Femur (tissue), 1 donor: ENCODE measurements around the gene CASP9.
"Not testable (repeated sequence)": the region's sequence is repeated elsewhere in the genome, so short reads cannot be mapped to it uniquely, and the experiment has no call there.

Experiments used
- DNase-seq: peaks from one replicate; pipeline ENCODE4 v3.0.0-alpha.2; 2017

Gene CASP9

GRCh38 chr1:15525050-15526020 lies 1.3 kb upstream of the CASP9 start:
- peak; percentile 37 for DNase-seq

DNA sequence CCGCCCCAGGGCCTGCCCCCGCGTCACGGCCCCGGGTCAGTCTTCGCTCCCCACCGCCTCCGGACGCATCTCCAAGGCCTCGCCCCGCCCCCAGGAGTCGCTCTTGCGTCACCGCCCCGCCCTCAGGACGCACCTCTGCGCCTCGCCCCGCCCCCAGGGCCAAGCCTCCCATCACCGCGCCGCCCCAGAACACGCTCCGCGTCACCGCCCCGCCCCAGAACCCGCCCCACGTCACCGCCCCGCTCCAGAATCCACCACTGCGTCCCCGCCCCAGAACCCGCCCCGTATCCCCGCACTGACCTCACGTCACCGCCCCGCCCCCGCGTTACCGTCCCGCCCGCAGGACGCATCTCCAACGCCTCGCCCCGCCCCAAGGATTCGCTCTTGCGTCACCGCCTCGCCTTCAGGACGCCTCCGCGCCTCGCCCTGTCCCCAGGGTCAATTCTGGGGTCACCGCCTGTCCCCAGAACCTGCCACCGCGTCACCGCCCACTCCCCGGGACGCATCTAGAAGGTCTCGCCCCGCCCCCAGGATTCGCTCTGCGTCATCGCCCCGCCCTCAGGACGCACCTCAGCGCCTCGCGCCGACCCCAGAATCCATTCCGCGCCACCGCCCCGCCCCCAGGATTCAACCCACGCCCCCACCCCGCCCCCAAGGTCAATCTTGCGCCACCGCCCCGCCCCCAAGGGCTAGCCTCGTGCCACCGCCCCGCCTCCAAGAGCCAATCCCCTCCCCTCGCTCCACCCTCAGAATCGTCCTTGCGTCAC lies 451 bp upstream of the CASP9 start:
- peak; percentile 100 for DNase-seq

DNA sequence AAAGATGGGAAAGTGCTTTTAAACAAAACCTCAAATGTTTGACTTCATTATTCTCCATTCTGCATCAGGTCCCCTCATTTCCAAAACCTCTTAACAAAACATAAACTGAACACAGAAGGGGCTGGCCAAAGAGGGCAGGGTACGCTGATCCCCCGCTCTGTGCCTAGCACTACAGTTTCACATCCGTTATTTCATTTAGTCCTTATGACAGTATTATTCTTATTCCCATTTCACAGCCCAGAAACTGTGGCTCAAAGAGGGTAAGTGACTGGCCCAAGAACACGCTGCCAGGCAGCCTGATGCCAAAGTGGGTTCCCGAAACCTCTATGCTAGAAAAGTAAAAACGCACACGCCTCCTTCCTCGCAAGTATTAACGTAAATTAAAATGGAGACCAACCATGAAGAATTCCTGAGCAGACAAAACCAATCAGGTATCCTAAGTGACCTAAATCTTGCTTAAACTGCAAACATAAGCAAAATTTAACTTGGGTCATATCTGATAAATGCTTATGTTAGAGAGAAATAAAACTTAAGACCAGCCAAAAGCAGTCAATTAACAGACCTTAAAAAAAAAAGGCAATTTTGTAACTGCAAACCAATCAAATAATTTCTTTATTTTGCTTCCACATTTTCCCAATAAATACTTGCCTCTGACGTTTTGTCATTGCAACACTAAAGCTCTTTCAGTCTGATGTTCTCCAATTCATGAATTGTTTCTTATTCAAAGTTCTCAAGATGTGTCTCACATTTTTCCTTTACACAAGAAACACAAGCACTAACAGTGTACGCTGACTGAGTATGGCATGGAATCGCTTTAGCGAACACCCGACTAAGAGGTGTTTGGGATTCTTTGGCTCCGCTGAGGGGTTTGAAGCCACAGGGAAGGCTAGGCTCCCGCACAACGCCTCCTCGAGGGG lies 653 bp downstream of the CASP9 start:
- DNase-seq, result no peak

DNA sequence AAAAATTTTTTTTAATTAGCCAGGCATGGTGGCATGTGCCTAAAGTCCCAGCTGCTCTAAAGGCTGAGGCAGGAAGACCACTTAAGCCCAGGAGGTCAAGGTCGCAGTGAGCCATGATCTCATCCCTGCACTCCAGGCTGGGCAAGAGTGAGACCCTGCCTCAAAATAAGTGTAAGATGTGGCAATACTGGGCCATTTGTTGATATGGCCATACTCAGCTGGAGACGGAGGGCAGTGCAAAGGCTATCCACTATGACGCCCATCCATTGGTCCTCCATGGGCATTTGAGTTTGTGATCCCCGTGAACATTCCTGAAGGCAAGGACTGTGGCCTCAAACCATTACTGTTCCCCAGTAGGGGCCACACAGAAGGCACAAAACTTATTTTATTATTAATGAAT lies 1.5 kb downstream of the CASP9 start:
- no peak for DNase-seq

- not testable (repeated sequence) for DNase-seq
Observed at GRCh38 chr1:15521206-15521906, 2.7 kb downstream of the CASP9 start.

GRCh38 chr1:15519625-15520024 lies 4.4 kb downstream of the CASP9 start:
- no peak for DNase-seq

DNA sequence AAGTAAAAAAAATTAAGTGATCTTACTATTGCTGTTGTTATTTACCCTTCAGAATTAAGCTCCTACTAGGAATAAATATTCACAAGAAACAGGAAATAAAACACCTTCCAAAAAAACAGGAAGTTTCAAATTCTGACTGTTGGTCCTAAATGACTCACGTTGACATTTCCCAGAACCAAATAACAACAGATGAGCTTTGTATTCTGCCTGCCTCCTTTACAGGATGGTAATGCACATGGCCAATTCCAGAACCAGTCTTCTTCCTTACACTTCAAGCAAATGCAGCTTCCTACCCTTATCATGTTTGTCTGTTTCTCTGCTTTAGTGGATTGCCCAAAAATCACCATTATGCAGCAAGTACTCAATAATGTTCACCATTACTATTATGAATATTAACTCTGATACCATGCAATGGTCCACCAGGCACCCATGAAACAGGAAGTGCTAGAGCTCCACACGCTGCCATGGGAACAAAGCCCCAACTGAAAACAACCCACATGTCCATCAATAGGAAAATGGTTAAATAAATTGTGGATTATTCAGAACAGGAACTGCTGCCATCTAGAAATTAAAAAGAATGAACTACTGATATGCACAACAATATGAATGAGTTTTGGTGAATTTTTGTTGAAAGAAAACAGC lies 8.9 kb downstream of the CASP9 start:
- DNase-seq, result no peak

DNA sequence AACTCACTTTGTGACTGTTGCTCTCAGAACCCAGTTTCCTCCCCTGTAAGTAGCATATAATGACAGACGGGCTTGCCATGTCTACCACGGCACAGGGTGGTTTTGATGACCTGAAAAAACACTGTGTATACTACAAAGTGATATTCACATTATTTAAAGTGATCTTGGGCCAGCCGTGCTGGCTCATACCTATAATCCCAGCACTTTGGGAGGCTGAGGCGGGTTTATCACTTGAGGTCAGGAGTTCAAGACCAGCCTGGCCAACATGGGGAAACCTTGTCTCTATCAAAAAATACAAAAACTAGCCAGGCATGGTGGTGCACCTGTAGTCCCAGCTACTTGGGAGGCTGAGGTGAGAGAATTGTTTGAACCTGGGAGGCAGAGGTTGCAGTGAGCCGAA lies 9.5 kb downstream of the CASP9 start:
- not testable (repeated sequence) for DNase-seq

DNA sequence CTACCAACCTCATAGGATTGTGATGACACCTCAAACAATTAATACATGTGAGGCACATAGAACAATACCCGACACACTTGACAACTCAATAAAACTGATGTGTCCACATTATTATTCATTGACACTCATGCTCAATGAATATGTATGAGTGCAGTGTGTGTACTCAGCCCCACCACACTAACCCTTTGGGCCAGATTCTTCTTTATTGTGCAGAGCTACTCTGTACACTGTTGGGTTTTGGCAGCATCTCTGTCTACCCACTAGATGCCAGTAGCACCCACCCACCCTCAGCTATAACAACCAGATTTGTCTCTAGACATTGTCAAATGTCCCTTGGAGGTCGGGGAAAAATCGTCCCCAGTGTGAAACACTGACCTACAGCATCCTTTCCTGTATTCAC lies 10.1 kb downstream of the CASP9 start:
- no peak for DNase-seq

GRCh38 chr1:15513192-15513591 lies 10.8 kb downstream of the CASP9 start:
- DNase-seq, result no peak

GRCh38 chr1:15510611-15511405 lies 13.2 kb downstream of the CASP9 start:
- DNase-seq, result no peak

DNA sequence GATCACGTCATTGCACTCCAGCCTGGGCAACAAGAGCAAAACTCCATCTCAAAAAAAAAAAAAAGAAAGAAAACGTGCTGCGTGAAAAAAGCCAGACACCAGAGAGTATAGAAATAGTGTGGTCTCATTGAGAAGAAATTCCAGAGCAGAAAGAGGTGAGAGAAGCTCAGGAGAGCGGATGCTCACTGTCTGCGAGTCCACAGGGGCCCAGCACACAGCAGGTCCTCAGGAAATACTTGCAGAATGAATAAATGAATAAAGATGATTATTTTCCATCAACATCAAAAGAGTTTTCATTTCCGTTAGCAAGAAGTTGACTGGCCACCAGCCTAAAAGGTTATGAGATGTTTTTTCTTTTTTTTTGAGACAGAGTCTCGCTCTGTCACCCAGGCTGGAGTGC lies 14.4 kb downstream of the CASP9 start:
- DNase-seq, result no peak

- DNase-seq, result no peak
Observed at GRCh38 chr1:15508700-15509487, 15.1 kb downstream of the CASP9 start.

- no peak for DNase-seq
Observed at GRCh38 chr1:15507278-15507677, 16.7 kb downstream of the CASP9 start.

DNA sequence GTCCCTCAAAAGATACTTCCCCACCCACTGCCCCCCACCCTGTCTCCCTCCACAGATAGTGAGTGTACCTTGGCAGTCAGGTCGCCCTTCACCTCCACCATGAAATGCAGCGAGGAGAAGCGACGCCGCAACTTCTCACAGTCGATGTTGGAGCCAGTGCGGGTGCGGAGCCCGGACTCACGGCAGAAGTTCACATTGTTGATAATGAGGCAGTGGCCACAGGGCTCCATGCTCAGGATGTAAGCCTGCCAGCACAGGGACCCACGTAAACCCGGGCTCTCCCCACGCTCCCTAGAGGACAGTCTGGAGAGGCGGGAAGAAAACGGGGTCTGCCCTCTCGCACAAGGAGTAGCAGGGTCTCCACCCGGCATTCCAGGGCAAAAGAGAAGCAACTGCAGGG lies 17.2 kb downstream of the CASP9 start:
- DNase-seq, result no peak

DNA sequence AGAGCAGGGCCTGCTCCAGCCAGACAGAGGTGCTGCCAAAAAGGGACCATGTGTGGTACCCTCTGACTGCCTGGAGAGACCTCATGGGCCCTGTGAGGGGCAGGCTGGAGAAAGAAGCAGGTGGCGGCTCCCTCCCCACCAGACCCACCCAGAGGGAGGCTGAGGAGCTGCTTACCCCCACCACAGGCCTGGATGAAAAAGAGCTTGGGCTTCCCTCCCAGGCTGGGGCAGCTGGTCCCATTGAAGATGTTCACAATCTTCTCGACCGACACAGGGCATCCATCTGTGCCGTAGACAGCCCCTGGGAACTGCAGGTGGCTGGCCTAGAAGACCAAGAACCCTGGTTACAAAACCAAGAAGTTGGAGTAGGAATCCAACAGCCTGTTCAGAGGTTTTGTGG lies 19.6 kb downstream of the CASP9 start:
- no peak for DNase-seq

GRCh38 chr1:15501208-15502032 lies 22.6 kb downstream of the CASP9 start:
- no peak for DNase-seq

DNA sequence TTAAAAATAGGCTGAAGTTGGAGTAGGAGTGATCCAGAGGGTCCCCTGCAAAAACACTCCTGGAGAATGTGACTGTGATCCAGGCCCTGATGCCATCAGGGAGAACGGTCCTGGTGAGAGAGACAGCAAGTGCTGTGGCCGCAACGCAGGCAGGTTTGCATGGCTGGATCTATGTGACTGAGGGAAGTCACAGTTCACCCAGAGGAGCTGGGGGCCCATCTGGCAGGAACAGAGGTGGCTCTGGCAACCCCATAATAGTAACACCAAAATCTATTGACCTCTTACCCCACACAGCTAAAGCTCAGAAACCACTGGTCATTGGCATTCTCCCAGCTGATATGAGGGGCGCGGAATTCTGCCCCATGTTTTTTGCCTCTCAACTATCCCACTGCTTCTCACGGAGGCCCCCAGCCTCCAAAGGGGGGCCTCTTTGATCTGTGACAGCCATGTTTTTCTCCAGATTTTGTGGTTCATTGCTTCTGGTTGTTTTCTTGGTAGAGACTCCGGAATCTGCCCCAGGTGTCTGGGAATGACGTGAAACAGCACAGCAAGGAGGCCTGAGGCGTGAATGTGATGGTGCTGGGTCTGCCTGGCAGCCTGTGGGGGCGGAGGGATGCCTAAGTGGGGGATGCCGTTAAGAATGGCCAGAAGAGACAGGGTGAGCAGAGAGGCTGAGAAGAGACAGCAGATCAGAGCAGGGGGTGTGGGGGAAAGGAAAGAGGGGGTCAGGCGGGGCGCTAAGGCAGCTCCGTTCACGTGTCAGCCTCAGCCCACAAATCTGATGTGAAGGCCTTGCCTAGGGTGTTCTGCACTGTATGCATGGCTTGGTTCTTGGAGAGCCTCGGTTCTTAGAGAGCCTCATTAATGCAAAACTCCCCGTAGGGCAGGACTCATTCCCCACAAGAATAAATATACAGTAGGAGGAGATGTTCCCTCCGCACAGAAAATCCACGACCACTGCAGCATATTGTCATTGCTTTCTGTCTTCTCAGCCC lies 23.5 kb downstream of the CASP9 start:
- DNase-seq, result no peak
